GM12878 (cell line): Measurements from ENCODE around the gene SIAH2. TPM values are rescaled to one million over a fixed set of nuclear protein-coding genes. Genes with fewer than 3 reads are reported as not detected.

Experiments used
- ATAC-seq: fragments of 200-7000 bp; cut with Tn5 transposase; 3 replicates; pipeline ENCODE4 v1.9.1; 2020; ENCODE audit warnings: mild to moderate bottlenecking, moderate library complexity
- BruUV-seq: library from RNA; stranded (reverse); fragments of 400-500 nt; replicated peaks from 2 replicates; lab custom pipeline; 2021; lab: Mats Ljungman, UMichigan
- CTCF ChIA-PET: fragments of 300-600 bp; sonication (Branson Sonifier 250); formaldehyde crosslinking; extraction: SDS; loops from one replicate; lab custom pipeline; 2021; ENCODE audit warnings: inconsistent platforms; lab: Yijun Ruan, JAX
- POLR2A ChIA-PET: fragments of 350-600 bp; formaldehyde crosslinking; extraction: SDS; loops from one replicate; lab custom pipeline; 2021; ENCODE audit warnings: inconsistent platforms; lab: Charles Lee
- RAD21 ChIA-PET: fragments of 300-600 bp; sonication (Branson Sonifier 250); formaldehyde crosslinking; loops from one replicate; lab custom pipeline; 2023; ENCODE audit warnings: antibody characterized with exemption; ENCODE audit not compliant: unreplicated experiment; lab: Charles Lee
- SMC1A ChIA-PET: fragments of 300-600 bp; sonication (Branson Sonifier 250); formaldehyde crosslinking; loops from one replicate; lab custom pipeline; 2023; ENCODE audit not compliant: unreplicated experiment, uncharacterized antibody; lab: Charles Lee
- DNase-seq: peaks from one replicate; pipeline ENCODE4 v3.0.0-alpha.2; 2011; ENCODE audit warnings: low read depth, low spot score
- FAIRE-seq: peaks from 3 replicates; lab custom pipeline; 2011; peaks lifted over from hg19 to GRCh38; lab: Jason Lieb, UNC
- H2AFZ ChIP-seq: 2 replicates; pipeline ENCODE4 v1.6.0; 2011; ENCODE audit warnings: low read depth, low read length, control low read depth; ENCODE audit not compliant: control insufficient read depth
- H3K27ac ChIP-seq: 2 replicates; pipeline ENCODE4 v1.5.1; 2011; ENCODE audit warnings: control low read depth; ENCODE audit not compliant: control insufficient read depth, insufficient read depth
- H3K27me3 ChIP-seq, 2 experiments: replicated peaks in 1 of 2; 2 replicates each; pipeline versions ENCODE4 v1.6.0 to v1.6.1; 2011; ENCODE audit warnings: low read length in 1 of 2; ENCODE audit not compliant: control insufficient read depth in 2 of 2, insufficient read depth in 2 of 2
- H3K36me3 ChIP-seq, 2 experiments: 2 replicates each; pipeline ENCODE4 v1.5.1; 2011; ENCODE audit warnings: low read length in 1 of 2; ENCODE audit not compliant: control insufficient read depth in 2 of 2, insufficient read depth in 2 of 2
- H3K4me1 ChIP-seq: 2 replicates; pipeline ENCODE4 v1.6.1; 2011; ENCODE audit warnings: mild to moderate bottlenecking, low read length, moderate library complexity, mixed read lengths; ENCODE audit not compliant: control insufficient read depth, insufficient read depth
- H3K4me2 ChIP-seq: 2 replicates; pipeline ENCODE4 v1.6.0; 2011; ENCODE audit warnings: control low read depth; ENCODE audit not compliant: control insufficient read depth, insufficient read depth
- H3K4me3 ChIP-seq: fragments of 200-600 bp; sonication (generic); 2 replicates; pipeline ENCODE4 v1.5.1; 2016
- H3K79me2 ChIP-seq: 2 replicates; pipeline ENCODE4 v1.6.0; 2011; ENCODE audit warnings: low read length; ENCODE audit not compliant: control insufficient read depth, insufficient read depth
- H3K9ac ChIP-seq: 2 replicates; pipeline ENCODE4 v1.8.0; 2011; ENCODE audit warnings: low read length, control low read depth, mixed read lengths; ENCODE audit not compliant: control insufficient read depth, insufficient read depth
- H3K9me3 ChIP-seq: replicated peaks from 3 replicates; pipeline ENCODE4 v1.5.1; 2011; ENCODE audit warnings: mild to moderate bottlenecking, low read length; ENCODE audit not compliant: control insufficient read depth, insufficient read depth
- H4K20me1 ChIP-seq: 2 replicates; pipeline ENCODE4 v1.6.0; 2011; ENCODE audit not compliant: control insufficient read depth, insufficient read depth
- BMI1 ChIP-seq: fragments of 450-650 bp; IDR thresholded peaks from 2 replicates; pipeline ENCODE4 v1.6.1; 2016; ENCODE audit warnings: mild to moderate bottlenecking, moderate library complexity, borderline replicate concordance
- BRCA1 ChIP-seq: IDR thresholded peaks from 2 replicates; pipeline ENCODE4 v1.6.1; 2011; ENCODE audit warnings: low read depth, low read length, improper control_type of control experiment
- EZH2 ChIP-seq: IDR thresholded peaks from 2 replicates; pipeline ENCODE4 v1.6.1; 2012; ENCODE audit warnings: low read depth, mild to moderate bottlenecking, control low read depth, inconsistent platforms, low read length, borderline replicate concordance; ENCODE audit not compliant: control insufficient read depth
- FOS ChIP-seq: IDR thresholded peaks from 3 replicates; pipeline ENCODE4 v1.6.1; 2011; ENCODE audit warnings: borderline replicate concordance; ENCODE audit not compliant: insufficient read length; ENCODE audit errors: extremely low read depth
- MLLT1 ChIP-seq: fragments of 450-650 bp; IDR thresholded peaks from 2 replicates; pipeline ENCODE4 v1.6.1; 2016; ENCODE audit warnings: mild to moderate bottlenecking
- NR2C1 ChIP-seq: fragments of 450-650 bp; IDR thresholded peaks from 2 replicates; pipeline ENCODE4 v1.6.1; 2017; ENCODE audit warnings: antibody characterized with exemption, mild to moderate bottlenecking, moderate library complexity
- POLR2A ChIP-seq: IDR thresholded peaks from 2 replicates; pipeline ENCODE4 v1.6.1; 2011; ENCODE audit warnings: low read depth, mild to moderate bottlenecking, low read length
- RBBP5 ChIP-seq: fragments of 200-600 bp; sonication (generic); conservative IDR thresholded peaks from 2 replicates; pipeline ENCODE4 v1.6.1; 2016
- RCOR1 ChIP-seq: conservative IDR thresholded peaks from 2 replicates; pipeline ENCODE4 v1.6.1; 2012; ENCODE audit warnings: low read depth, low read length, improper control_type of control experiment
- RFX5 ChIP-seq: IDR thresholded peaks from 2 replicates; pipeline ENCODE4 v1.6.1; 2011; ENCODE audit warnings: low read depth, low read length, improper control_type of control experiment
- SIN3A ChIP-seq: IDR thresholded peaks from 2 replicates; pipeline ENCODE4 v1.6.1; 2012; ENCODE audit warnings: low read depth, low read length, improper control_type of control experiment
- SMAD5 ChIP-seq: IDR thresholded peaks from 2 replicates; pipeline ENCODE4 v1.6.1; 2016; ENCODE audit warnings: antibody characterized with exemption, low read depth
- ZBTB33 ChIP-seq: fragments of 450-650 bp; IDR thresholded peaks from 2 replicates; pipeline ENCODE4 v1.6.1; 2017; ENCODE audit warnings: mild to moderate bottlenecking
- WGBS: methylation state at CpG from one replicate; pipeline ENCODE4 v1.1.6; 2016; ENCODE audit warnings: low lambda C conversion rate; ENCODE audit not compliant: insufficient replicate concordance, insufficient coverage; ENCODE audit errors: missing lambda C conversion rate; 5-methylcytosine and 5-hydroxymethylcytosine counted together
- in situ Hi-C: fragments of 300-500 bp; cut with MboI; formaldehyde crosslinking; loops from 9 replicates; pipeline ENCODE4 v1.14.3; 2018; ENCODE audit warnings: mixed read lengths
- intact Hi-C: fragments of 100-400 bp; cut with micrococcal nuclease; formaldehyde crosslinking; loops from one replicate; pipeline ENCODE4 v1.14.2; 2022; ENCODE audit not compliant: unreplicated experiment
- polyA plus RNA-seq, 11 experiments: library from polyadenylated mRNA; depleted of rRNA in 4 of 11; unstranded in 6 of 11; stranded (reverse) in 5 of 11; fragments of >200 nt; fragmentation: Nextera tagmentation in 4 of 11; fragmentation: Illumina TruSeq in 1 of 11; extraction: Ambion mirVana in 4 of 11; extraction: Trizol in 1 of 11; gene quantifications; 1 replicate in 1 of 11; 2 replicates in 10 of 11; pipeline versions ENCODE4 v1.2.1 to v1.2.3, GENCODE V29; 2011 to 2016; ENCODE audit warnings: inconsistent platforms in 2 of 11, missing spikeins in 2 of 11, low read depth in 1 of 11
- total RNA-seq, 4 experiments: library from RNA; depleted of rRNA in 3 of 4; stranded (reverse); fragments of >200 nt in 3 of 4; fragmentation: Illumina TruSeq in 1 of 4; extraction: Trizol in 1 of 4; gene quantifications; 2 replicates each; pipeline versions ENCODE4 v1.2.1 to v1.2.3, GENCODE V29; 2013 to 2021
- TF ChIP-seq, protein P1 (sequence below): IDR thresholded peaks from 2 replicates; pipeline ENCODE4 v1.6.1; 2012; ENCODE audit warnings: low read length, inconsistent platforms

Gene SIAH2
- total and polyA plus RNA-seq, 10 of the 15 experiments (the other 5 are each of a cell fraction or from before 2014, with no cell fraction given) = 3.3 to 51.5 (median 29.7) TPM

GRCh38 chr3:150741497-150742140, 21.4 kb downstream of the SIAH2 start:
- Histone ChIP-seq H4K20me1 (no peaks in the 10 kb centered on the region), H2AFZ (no peak overlapping the region), H3K79me2 (peaks cover 45% of the 10 kb centered on the region), H3K9me3 (no peaks in the 10 kb centered on the region), H3K9ac (no peak overlapping the region), H3K36me3 (peaks cover 2 to 8% of the 10 kb centered on the region in 2 experiments), H3K4me2 (0 out of 2 replicates have a peak overlapping the region, but pooled peaks have one; percentile 12), H3K27me3 (no peaks in the 10 kb centered on the region), H3K27ac (no peak overlapping the region), H3K4me1 (peaks cover 48% of the 10 kb centered on the region), H3K4me3 (no peak overlapping the region)
- 68% methylated on average over 5 of the region's 5 CpGs for WGBS
- DNase-seq (no peak), FAIRE-seq (no peak), ATAC-seq (no peak)
- SMC1A ChIA-PET = interaction anchor here (1.0 to 1.8 kb wide), 3 partner anchors 18 to 25 kb away, joined by 3 to 8 read pairs (median 4); no protein-coding TSS in a partner anchor
- no TSS peak for BruUV-seq
- RAD21 ChIA-PET = interaction anchor here (0.9 to 1.1 kb wide), 2 partner anchors 25 to 213 kb away, joined by 3 to 4 read pairs; no protein-coding TSS in a partner anchor
- in situ Hi-C loops = no loop called here
- CTCF ChIA-PET = interaction anchor here (1.4 to 1.8 kb wide), 2 partner anchors 22 to 46 kb away, joined by 5 to 6 read pairs; no protein-coding TSS in a partner anchor
- intact Hi-C loops = no loop called here
- TF ChIP-seq ZBTB33 (no peak), RCOR1 (no peak), RBBP5 (no peak), EZH2 (no peak), BMI1 (no peak), MLLT1 (no peak), NR2C1 (no peak), SIN3A (no peak), BRCA1 (no peak), POLR2A (no peak), RFX5 (no peak), SMAD5 (no peak), FOS (no peak)
- TF ChIP-seq, protein P1, sequence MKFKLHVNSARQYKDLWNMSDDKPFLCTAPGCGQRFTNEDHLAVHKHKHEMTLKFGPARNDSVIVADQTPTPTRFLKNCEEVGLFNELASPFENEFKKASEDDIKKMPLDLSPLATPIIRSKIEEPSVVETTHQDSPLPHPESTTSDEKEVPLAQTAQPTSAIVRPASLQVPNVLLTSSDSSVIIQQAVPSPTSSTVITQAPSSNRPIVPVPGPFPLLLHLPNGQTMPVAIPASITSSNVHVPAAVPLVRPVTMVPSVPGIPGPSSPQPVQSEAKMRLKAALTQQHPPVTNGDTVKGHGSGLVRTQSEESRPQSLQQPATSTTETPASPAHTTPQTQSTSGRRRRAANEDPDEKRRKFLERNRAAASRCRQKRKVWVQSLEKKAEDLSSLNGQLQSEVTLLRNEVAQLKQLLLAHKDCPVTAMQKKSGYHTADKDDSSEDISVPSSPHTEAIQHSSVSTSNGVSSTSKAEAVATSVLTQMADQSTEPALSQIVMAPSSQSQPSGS = no peak
- POLR2A ChIA-PET = interaction anchor here (1.0 to 1.8 kb wide), 3 partner anchors 10 to 21 kb away, joined by 3 to 8 read pairs (median 8); partner anchors contain the start of gene SIAH2
